WI38 (cell line): ENCODE results near the gene C5.

Experiments
- H3K4me3 ChIP-seq: 2 replicates; pipeline ENCODE4 v1.5.1; 2011; ENCODE audit warnings: low read depth, mild to moderate bottlenecking, control low read depth, low read length
- CTCF ChIP-seq: IDR thresholded peaks from 2 replicates; pipeline ENCODE4 v1.5.1; 2012; ENCODE audit warnings: low read depth, mild to moderate bottlenecking, control low read depth, low read length

The C5 gene

GRCh38 chr9:120944434-120944843 lies 105.6 kb downstream of the C5 start:
- TF ChIP-seq CTCF = no peak
- H3K4me3 ChIP-seq = no peak overlapping the region

- H3K4me3 ChIP-seq = no peak overlapping the region
- TF ChIP-seq CTCF = no peak
Observed at GRCh38 chr9:120942186-120943001, 107.7 kb downstream of the C5 start.

GRCh38 chr9:120941046-120941770 lies 108.9 kb downstream of the C5 start:
- no peak overlapping the region for H3K4me3 ChIP-seq
- TF ChIP-seq CTCF = no peak

GRCh38 chr9:120940573-120940972 lies 109.5 kb downstream of the C5 start:
- TF ChIP-seq CTCF = no peak
- no peak overlapping the region for H3K4me3 ChIP-seq

- no peak for TF ChIP-seq CTCF
- no peak overlapping the region for H3K4me3 ChIP-seq
Observed at GRCh38 chr9:120938851-120939250, 111.2 kb downstream of the C5 start.

GRCh38 chr9:120937596-120937995 lies 112.5 kb downstream of the C5 start:
- no peak overlapping the region for H3K4me3 ChIP-seq
- TF ChIP-seq CTCF = no peak

- TF ChIP-seq CTCF = no peak
- H3K4me3 ChIP-seq = no peak overlapping the region
Observed at GRCh38 chr9:120937127-120937526, 112.9 kb downstream of the C5 start.
